ENCODE results near the gene DHH. TPM values are rescaled to one million over a fixed set of nuclear protein-coding genes. Genes with fewer than 3 reads are reported as not detected.
A peak's percentile ranks its signal among the peaks of the same experiment; 100 is the strongest.

The DHH gene
- total and polyA plus RNA-seq, 2 donors (not counting 3 experiments of a cell fraction or from before 2014, with no cell fraction given) = 2.9 to 3.3 TPM

GRCh38 chr12:49109641-49110463 lies 15.3 kb upstream of the DHH start:
- peak; percentile 37 for DNase-seq (ENCODE audit: low read depth, low spot score)
- H4K20me1 ChIP-seq (replicated peaks; ENCODE audit: control insufficient read depth, extremely low read depth, insufficient read depth, low read length) = no peaks in the 10 kb centered on the region
- H3K9me1 ChIP-seq (replicated peaks; ENCODE audit: control insufficient read depth, extremely low read depth, insufficient read depth, low read length) = no peaks in the 10 kb centered on the region
- ChIA-PET CTCF (interaction anchor here (1.0 to 5.7 kb wide), 17 partner anchors 8 to 132 kb away, joined by 3 to 56 read pairs (median 9); partner anchors contain the start of genes DHH and TUBA1B), POLR2A (interaction anchor here (0.8 to 5.2 kb wide), 5 partner anchors 8 to 50 kb away, joined by 3 to 27 read pairs (median 7); partner anchors contain the start of genes DHH, KMT2D and TUBA1B)
- H3K79me2 ChIP-seq (ENCODE audit: control insufficient read depth, insufficient read depth, low read length) = peaks cover 26% of the 10 kb centered on the region
- peak overlapping the region; percentile 79 for H3K4me2 ChIP-seq (ENCODE audit: insufficient read depth, low read length)
- dilution Hi-C loops (cut with MboI; ENCODE audit: extremely low pct_ligation_motif_present, low sequenced_read_pairs) = no loop called here
- no peaks in the 10 kb centered on the region for H3K27me3 ChIP-seq (ENCODE audit: control insufficient read depth in 2 of 2, insufficient read depth in 2 of 2, low read length in 2 of 2)
- no peaks in the 10 kb centered on the region for H3K9me3 ChIP-seq (replicated peaks; ENCODE audit: control insufficient read depth, insufficient read depth, low read length)
- FAIRE-seq = peak; percentile 63
- H3K4me3 ChIP-seq (replicated peaks in 1 of 3; ENCODE audit: insufficient read depth in 1 of 3, low read depth in 1 of 3, low read length in 3 of 3) = peak overlapping the region; percentile 36 to 92 (median 68)
- peak overlapping the region; percentile 36 for H3K27ac ChIP-seq (ENCODE audit: insufficient read depth, low read depth, low read length)
- TSS peak; percentile 19 for BruUV-seq (replicated peaks)
- peaks cover 0 to 14% of the 10 kb centered on the region in 2 experiments for H3K36me3 ChIP-seq (ENCODE audit: control insufficient read depth in 2 of 2, extremely low read depth in 1 of 2, insufficient read depth in 2 of 2, low read length in 2 of 2)
- H2AFZ ChIP-seq (ENCODE audit: low read depth, low read length) = peak overlapping the region; percentile 37
- TF ChIP-seq JUN (IDR thresholded peaks at IDR 0.05; ENCODE audit: borderline replicate concordance, insufficient read depth, insufficient read length, low read depth) (no peak), FOS (IDR thresholded peaks at IDR 0.05; ENCODE audit: borderline replicate concordance, insufficient read depth, low read length) (no peak), EZH2 (IDR thresholded peaks at IDR 0.05; ENCODE audit: borderline replicate concordance, low read depth, low read length, severe bottlenecking) (no peak), CTCF (IDR thresholded peaks at IDR 0.05; ENCODE audit: extremely low read depth in 1 of 2, insufficient read depth in 1 of 2, low read depth in 1 of 2, low read length in 2 of 2) (no peak)
- intact Hi-C loops (cut with micrococcal nuclease) = loop anchor here (1.0 to 2.0 kb wide), 2 partner anchors 16 to 21 kb away; partner anchors contain the start of genes DHH and TUBA1B
- H3K9ac ChIP-seq (replicated peaks; ENCODE audit: extremely low read depth, insufficient read depth, low read length) = peak overlapping the region; percentile 67
- peaks cover 28% of the 10 kb centered on the region for H3K4me1 ChIP-seq (ENCODE audit: control insufficient read depth, extremely low read depth, insufficient read depth, low read length)

Measured in endothelial cell of umbilical vein (primary cell).